ENCODE measurements around the gene SEC16B.

The SEC16B gene

GRCh38 chr1:177941976-177942375, 27.9 kb downstream of the SEC16B start:
- no peak for TF ChIP-seq CTCF (IDR thresholded peaks at IDR 0.05; ENCODE audit: low read depth, low read length)
- H3K4me3 ChIP-seq (ENCODE audit: low read depth, low read length): no peak overlapping the region

GRCh38 chr1:177940682-177941081, 29.2 kb downstream of the SEC16B start:
- H3K4me3 ChIP-seq (ENCODE audit: low read depth, low read length): no peak overlapping the region
- TF ChIP-seq CTCF (IDR thresholded peaks at IDR 0.05; ENCODE audit: low read depth, low read length): no peak

- no peak overlapping the region for H3K4me3 ChIP-seq (ENCODE audit: low read depth, low read length)
- TF ChIP-seq CTCF (IDR thresholded peaks at IDR 0.05; ENCODE audit: low read depth, low read length): no peak
Measured at GRCh38 chr1:177937931-177938330, 31.9 kb downstream of the SEC16B start.

DNA sequence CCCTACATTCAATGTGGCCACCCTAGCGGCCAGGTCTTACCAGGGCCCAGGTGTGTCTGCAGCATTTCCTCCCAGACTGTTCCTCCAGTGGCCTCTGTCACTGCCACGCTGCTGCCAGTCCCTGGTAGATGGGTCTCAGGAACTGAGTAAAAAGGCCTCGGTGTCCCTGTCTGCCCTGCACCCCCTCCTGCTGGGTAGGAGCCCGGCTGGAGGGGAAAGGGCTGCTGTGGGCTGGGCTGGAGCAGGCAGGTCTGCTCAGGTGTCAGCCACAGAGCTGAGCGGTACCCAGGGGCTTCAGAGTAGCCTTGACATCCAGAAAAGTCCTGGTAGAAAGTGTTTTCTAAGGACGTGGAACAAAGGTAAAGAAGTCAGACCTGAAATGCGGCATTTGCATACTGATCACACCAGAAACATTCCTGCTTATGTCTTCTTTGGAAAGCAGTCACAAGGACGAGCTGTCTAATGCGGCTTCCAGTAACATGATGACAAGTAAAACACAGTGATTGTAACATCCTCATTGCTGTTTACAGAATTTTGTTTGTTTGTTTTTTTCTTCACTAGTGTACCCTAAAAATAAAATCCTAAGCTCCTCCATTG, 32.6 kb downstream of the SEC16B start:
- TF ChIP-seq CTCF (IDR thresholded peaks at IDR 0.05; ENCODE audit: low read depth, low read length): no peak
- no peak overlapping the region for H3K4me3 ChIP-seq (ENCODE audit: low read depth, low read length)

DNA sequence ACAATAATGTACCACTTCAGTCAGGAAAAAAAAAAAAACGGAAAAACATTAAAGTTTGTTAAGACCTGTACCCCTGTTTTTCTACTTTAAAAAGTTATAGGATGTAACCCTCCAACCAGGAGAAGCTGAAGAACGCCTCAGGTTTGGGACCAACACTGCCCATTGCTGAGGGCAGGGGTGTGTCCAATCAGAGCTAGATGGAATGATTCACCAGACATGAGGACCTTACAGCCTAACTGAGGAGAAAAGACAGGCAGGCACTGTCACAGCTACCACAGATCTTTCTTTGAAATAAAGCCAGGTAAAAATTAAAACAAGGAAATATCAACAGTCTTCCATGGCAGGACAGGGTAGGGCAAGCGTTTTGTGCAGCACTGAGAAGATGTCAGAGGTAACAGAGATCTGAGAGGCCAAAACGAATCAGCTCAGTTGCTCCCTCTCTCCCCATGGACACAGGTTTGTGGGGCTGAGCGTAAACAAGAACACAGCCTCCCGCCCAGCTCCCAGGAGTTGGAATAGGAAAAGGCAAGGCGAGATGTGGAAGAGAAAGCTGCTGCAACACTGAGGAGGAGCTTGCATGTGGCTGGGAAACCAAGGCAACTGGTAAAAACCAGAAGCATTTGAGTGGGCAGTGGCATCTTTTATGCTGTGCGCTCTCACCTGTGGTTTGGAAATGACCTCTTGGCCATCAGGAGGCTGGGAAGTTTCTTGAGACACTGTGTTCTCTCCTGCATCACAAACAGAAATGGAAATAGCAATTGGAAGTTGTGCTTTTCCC, 34.0 kb downstream of the SEC16B start:
- no peak overlapping the region for H3K4me3 ChIP-seq (ENCODE audit: low read depth, low read length)
- TF ChIP-seq CTCF (IDR thresholded peaks at IDR 0.05; ENCODE audit: low read depth, low read length): no peak

- TF ChIP-seq CTCF (IDR thresholded peaks at IDR 0.05; ENCODE audit: low read depth, low read length): no peak
- no peak overlapping the region for H3K4me3 ChIP-seq (ENCODE audit: low read depth, low read length)
Measured at GRCh38 chr1:177934927-177935326, 34.9 kb downstream of the SEC16B start.

- H3K4me3 ChIP-seq (ENCODE audit: low read depth, low read length): no peak overlapping the region
- no peak for TF ChIP-seq CTCF (IDR thresholded peaks at IDR 0.05; ENCODE audit: low read depth, low read length)
Measured at GRCh38 chr1:177934461-177934860, 35.4 kb downstream of the SEC16B start.

Measured in WI38 (cell line).